ENCODE data around the gene PAPLN. TPM values are rescaled to one million over a fixed set of nuclear protein-coding genes. Genes with fewer than 3 reads are reported as not detected.

PAPLN gene
- total RNA-seq, 4 donors from 2014 or later: 8.1 to 27.2 (median 12.7) TPM

- no peak overlapping the region for H3K27ac ChIP-seq
- H3K4me1 ChIP-seq: no peaks in the 10 kb centered on the region
- H3K9me3 ChIP-seq: no peaks in the 10 kb centered on the region
- no peak for TF ChIP-seq CTCF (IDR thresholded peaks at IDR 0.05)
- H3K27me3 ChIP-seq: no peaks in the 10 kb centered on the region
- DNase-seq: no peak
- peaks cover 0 to 89% (median 0%) of the 10 kb centered on the region in 3 donors for H3K36me3 ChIP-seq
- no peak overlapping the region for H3K4me3 ChIP-seq
Measured at GRCh38 chr14:73203527-73203926, 33.8 kb upstream of the PAPLN start.

- Histone ChIP-seq H3K4me3 (no peak overlapping the region), H3K4me1 (no peaks in the 10 kb centered on the region), H3K27ac (no peak overlapping the region), H3K27me3 (no peaks in the 10 kb centered on the region), H3K36me3 (peaks cover 0 to 91% (median 0%) of the 10 kb centered on the region in 3 donors), H3K9me3 (no peaks in the 10 kb centered on the region)
- TF ChIP-seq CTCF (IDR thresholded peaks at IDR 0.05): no peak
- no peak for TF ChIP-seq POLR2A (IDR thresholded peaks at IDR 0.05)
- no peak for DNase-seq
Measured at GRCh38 chr14:73207615-73208014, 29.7 kb upstream of the PAPLN start.

GRCh38 chr14:73208390-73208789 is 28.9 kb upstream of the PAPLN start:
- no peaks in the 10 kb centered on the region for H3K27me3 ChIP-seq
- H3K36me3 ChIP-seq: peaks cover 0 to 91% (median 0%) of the 10 kb centered on the region in 3 donors
- no peak for TF ChIP-seq CTCF (IDR thresholded peaks at IDR 0.05)
- TF ChIP-seq POLR2A (IDR thresholded peaks at IDR 0.05): no peak
- no peaks in the 10 kb centered on the region for H3K4me1 ChIP-seq
- H3K9me3 ChIP-seq: no peaks in the 10 kb centered on the region
- no peak for DNase-seq
- no peak overlapping the region for H3K4me3 ChIP-seq
- H3K27ac ChIP-seq: no peak overlapping the region

- DNase-seq: no peak
- no peaks in the 10 kb centered on the region for H3K4me1 ChIP-seq
- H3K27ac ChIP-seq: no peak overlapping the region
- peaks cover 0 to 91% (median 0%) of the 10 kb centered on the region in 3 donors for H3K36me3 ChIP-seq
- H3K4me3 ChIP-seq: no peak overlapping the region
- no peaks in the 10 kb centered on the region for H3K27me3 ChIP-seq
- TF ChIP-seq CTCF (IDR thresholded peaks at IDR 0.05) (no peak), POLR2A (IDR thresholded peaks at IDR 0.05) (no peak)
- H3K9me3 ChIP-seq: no peaks in the 10 kb centered on the region
Measured at GRCh38 chr14:73208846-73209245, 28.5 kb upstream of the PAPLN start.

GRCh38 chr14:73209953-73210352 is 27.4 kb upstream of the PAPLN start:
- Histone ChIP-seq H3K4me3 (no peak overlapping the region), H3K36me3 (peaks cover 0 to 90% (median 0%) of the 10 kb centered on the region in 3 donors), H3K27ac (no peak overlapping the region), H3K27me3 (no peaks in the 10 kb centered on the region), H3K9me3 (no peaks in the 10 kb centered on the region), H3K4me1 (no peaks in the 10 kb centered on the region)
- TF ChIP-seq CTCF (IDR thresholded peaks at IDR 0.05) (no peak), POLR2A (IDR thresholded peaks at IDR 0.05) (no peak)
- DNase-seq: no peak
